Breast epithelium (tissue), 4 donors: ENCODE data around the gene SNTA1. TPM values are rescaled to one million over a fixed set of nuclear protein-coding genes. Genes with fewer than 3 reads are reported as not detected.
"Not testable (repeated sequence)": the region's sequence is repeated elsewhere in the genome, so short reads cannot be mapped to it uniquely, and the experiment has no call there.

Source experiments
- DNase-seq, 2 donors: peaks; one replicate each; pipeline ENCODE4 v3.0.0-alpha.2; 2019; ENCODE audit warnings: low spot score in 2 of 2
- H3K27ac ChIP-seq, 2 donors: fragments of 200-600 bp; sonication (generic) in 1 of 2; one replicate each; pipeline ENCODE4 v1.5.1; 2016 to 2019; ENCODE audit warnings: mild to moderate bottlenecking in 1 of 2
- H3K27me3 ChIP-seq, 2 donors: fragments of 200-600 bp; sonication (generic) in 1 of 2; one replicate each; pipeline versions ENCODE4 v1.5.1 to v1.6.0; 2017 to 2019; ENCODE audit warnings: control low read depth in 1 of 2, mild to moderate bottlenecking in 1 of 2
- H3K36me3 ChIP-seq: fragments of 200-600 bp; one replicate; pipeline ENCODE4 v1.5.1; 2019
- H3K4me1 ChIP-seq, 2 donors: fragments of 200-600 bp; sonication (generic); one replicate each; pipeline ENCODE4 v1.5.1; 2016 to 2019; ENCODE audit warnings: control low read depth in 1 of 2
- H3K4me3 ChIP-seq, 3 donors: fragments of 200-600 bp; sonication (generic); 1 replicate in 2 of 3; 2 replicates in 1 of 3; pipeline ENCODE4 v1.5.1; 2016 to 2019; ENCODE audit warnings: mild to moderate bottlenecking in 3 of 3, moderate library complexity in 2 of 3
- H3K9me3 ChIP-seq, 2 donors: fragments of 200-600 bp; sonication (generic) in 1 of 2; one replicate each; pipeline ENCODE4 v1.5.1; 2016 to 2019; ENCODE audit warnings: control low read depth in 1 of 2
- CTCF ChIP-seq, 3 donors: fragments of 450-650 bp; IDR thresholded peaks; one replicate each; pipeline ENCODE4 v1.5.1; 2016 to 2017; ENCODE audit warnings: antibody characterized with exemption in 3 of 3, mild to moderate bottlenecking in 3 of 3, moderate library complexity in 3 of 3
- POLR2A ChIP-seq: fragments of 450-650 bp; IDR thresholded peaks from one replicate; pipeline ENCODE4 v1.6.1; 2016; ENCODE audit warnings: antibody characterized with exemption, mild to moderate bottlenecking, moderate library complexity
- POLR2AphosphoS5 ChIP-seq, 3 donors: sonication (generic); formaldehyde crosslinking; IDR thresholded peaks; one replicate each; pipeline ENCODE4 v1.6.1; 2017; ENCODE audit warnings: antibody characterized with exemption in 3 of 3
- intact Hi-C: fragments of 100-400 bp; cut with DNase I; formaldehyde crosslinking; loops from one replicate; pipeline ENCODE4 v1.15.1; 2023; ENCODE audit warnings: low total_unique reads
- total RNA-seq, 3 donors: library from RNA; depleted of rRNA; stranded (reverse); fragments of >200 nt; gene quantifications; one replicate each; pipeline ENCODE4 v1.1.0, GENCODE V29; 2016

SNTA1 gene
- total RNA-seq, 3 donors from 2014 or later = 19.3 to 121 (median 21.1) TPM

GRCh38 chr20:33488201-33488600, 44.6 kb upstream of the SNTA1 start:
- no peak overlapping the region for H3K27ac ChIP-seq
- H3K36me3 ChIP-seq = no peaks in the 10 kb centered on the region
- H3K9me3 ChIP-seq = no peaks in the 10 kb centered on the region
- no peaks in the 10 kb centered on the region for H3K27me3 ChIP-seq
- no peaks in the 10 kb centered on the region for H3K4me1 ChIP-seq
- no peak for DNase-seq
- no peak overlapping the region for H3K4me3 ChIP-seq
- no peak for TF ChIP-seq POLR2AphosphoS5 (IDR thresholded peaks at IDR 0.05)
- TF ChIP-seq CTCF (IDR thresholded peaks at IDR 0.05) = no peak
- no peak for TF ChIP-seq POLR2A
- intact Hi-C loops = no loop called here

GRCh38 chr20:33483186-33483585, 39.6 kb upstream of the SNTA1 start:
- H3K27ac ChIP-seq, intact Hi-C loops, H3K9me3 ChIP-seq, H3K27me3 ChIP-seq, H3K4me3 ChIP-seq, DNase-seq, H3K4me1 ChIP-seq, H3K36me3 ChIP-seq: not testable (repeated sequence)

GRCh38 chr20:33482581-33482980, 39.0 kb upstream of the SNTA1 start:
- DNase-seq = no peak
- no peaks in the 10 kb centered on the region for H3K36me3 ChIP-seq
- intact Hi-C loops = no loop called here
- H3K4me3 ChIP-seq = no peak overlapping the region
- H3K9me3 ChIP-seq = no peaks in the 10 kb centered on the region
- no peak for TF ChIP-seq POLR2A
- no peak for TF ChIP-seq CTCF (IDR thresholded peaks at IDR 0.05)
- no peak for TF ChIP-seq POLR2AphosphoS5 (IDR thresholded peaks at IDR 0.05)
- H3K27me3 ChIP-seq = no peaks in the 10 kb centered on the region
- no peaks in the 10 kb centered on the region for H3K4me1 ChIP-seq
- no peak overlapping the region for H3K27ac ChIP-seq

- no peaks in the 10 kb centered on the region for H3K4me1 ChIP-seq
- H3K36me3 ChIP-seq = no peaks in the 10 kb centered on the region
- intact Hi-C loops = no loop called here
- no peak overlapping the region for H3K27ac ChIP-seq
- no peak for DNase-seq
- no peaks in the 10 kb centered on the region for H3K27me3 ChIP-seq
- TF ChIP-seq CTCF (IDR thresholded peaks at IDR 0.05) = no peak
- no peak for TF ChIP-seq POLR2AphosphoS5 (IDR thresholded peaks at IDR 0.05)
- TF ChIP-seq POLR2A = no peak
- H3K4me3 ChIP-seq = no peak overlapping the region
- H3K9me3 ChIP-seq = no peaks in the 10 kb centered on the region
Observed at GRCh38 chr20:33481431-33481941, 37.9 kb upstream of the SNTA1 start.

- Histone ChIP-seq H3K36me3 (no peaks in the 10 kb centered on the region), H3K4me1 (no peaks in the 10 kb centered on the region), H3K27me3 (no peaks in the 10 kb centered on the region), H3K9me3 (no peaks in the 10 kb centered on the region), H3K4me3 (no peak overlapping the region), H3K27ac (no peak overlapping the region)
- no peak for TF ChIP-seq POLR2AphosphoS5 (IDR thresholded peaks at IDR 0.05)
- no peak for TF ChIP-seq CTCF (IDR thresholded peaks at IDR 0.05)
- TF ChIP-seq POLR2A = no peak
- no peak for DNase-seq
- intact Hi-C loops = no loop called here
Observed at GRCh38 chr20:33480048-33480447, 36.5 kb upstream of the SNTA1 start.
